ENCODE results near the gene JMJD7. TPM values are rescaled to one million over a fixed set of nuclear protein-coding genes. Genes with fewer than 3 reads are reported as not detected.

The JMJD7 gene
- total and polyA plus RNA-seq, 2 donors (not counting 1 experiment from before 2014, with no cell fraction given) = 33.4 to 43.9 TPM

DNA sequence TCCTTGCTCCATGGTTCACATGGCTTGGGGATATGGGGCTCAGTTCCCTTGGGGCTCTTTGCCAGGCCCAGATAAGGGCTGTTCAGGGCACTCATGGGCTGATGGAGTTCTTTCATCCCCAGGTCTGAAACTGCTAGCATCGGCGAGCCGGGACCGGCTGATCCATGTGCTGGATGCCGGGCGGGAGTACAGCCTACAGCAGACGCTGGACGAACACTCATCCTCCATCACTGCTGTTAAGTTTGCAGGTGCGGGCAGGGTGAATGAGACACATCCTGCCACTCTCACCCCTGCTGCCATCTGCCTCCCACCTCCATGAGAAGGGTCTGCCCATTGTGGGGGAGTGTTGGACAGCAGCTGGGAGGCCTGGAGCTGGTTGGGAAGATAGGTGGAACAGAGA lies 11.1 kb upstream of the JMJD7 start:
- Mint-ChIP-seq H3K4me1 (no peaks in the 10 kb centered on the region), H3K27ac (no peak overlapping the region), H3K4me3 (no peak overlapping the region), H3K9me3 (ENCODE audit: insufficient read depth) (no peaks in the 10 kb centered on the region), H3K27me3 (no peaks in the 10 kb centered on the region)
- intact Hi-C loops (cut with micrococcal nuclease) = no loop called here
- ATAC-seq (ENCODE audit: low read depth) = no peak
- 100% methylated on average over 6 of the region's 9 CpGs for WGBS (ENCODE audit: insufficient coverage)
- no peaks in the 10 kb centered on the region for H3K79me2 ChIP-seq (ENCODE audit: control insufficient read depth, insufficient read depth, low read length)
- H3K4me2 ChIP-seq (replicated peaks; ENCODE audit: low read depth, low read length, poor library complexity, severe bottlenecking) = no peak overlapping the region
- H3K4me3 ChIP-seq (ENCODE audit: control extremely low read depth in 1 of 5, extremely low read depth in 1 of 5, insufficient read depth in 1 of 5, low read depth in 2 of 5, low read length in 4 of 5) = no peak overlapping the region
- H3K27me3 ChIP-seq (replicated peaks in 1 of 4; ENCODE audit: control extremely low read depth in 1 of 4, control insufficient read depth in 3 of 4, insufficient read depth in 4 of 4, low read length in 3 of 4) = no peaks in the 10 kb centered on the region
- H3K9ac ChIP-seq (ENCODE audit: low read length) = no peak overlapping the region
- peaks cover 0 to 60% of the 10 kb centered on the region in 2 experiments for H3K36me3 ChIP-seq (replicated peaks in 1 of 2; ENCODE audit: control extremely low read depth in 1 of 2, control insufficient read depth in 1 of 2, extremely low read depth in 1 of 2, insufficient read depth in 2 of 2, low read length in 1 of 2)
- ChIA-PET CTCF (interaction anchor here (0.8 to 7.1 kb wide), 2 partner anchors 43 to 88 kb away, joined by 3 to 38 read pairs; partner anchors contain the start of gene MAPKBP1), POLR2A (no interaction called here)
- no peak overlapping the region for H2AFZ ChIP-seq (ENCODE audit: insufficient read depth, low read depth, low read length, poor library complexity, severe bottlenecking)
- no peaks in the 10 kb centered on the region for H3K9me3 ChIP-seq (ENCODE audit: control extremely low read depth in 1 of 3, control insufficient read depth in 2 of 3, insufficient read depth in 1 of 3, low read length in 2 of 3)
- no peak for TF ChIP-seq EZH2 (IDR thresholded peaks at IDR 0.05; ENCODE audit: borderline replicate concordance, insufficient read depth, low read depth, low read length, poor library complexity, severe bottlenecking)
- TF ChIP-seq, protein P1, sequence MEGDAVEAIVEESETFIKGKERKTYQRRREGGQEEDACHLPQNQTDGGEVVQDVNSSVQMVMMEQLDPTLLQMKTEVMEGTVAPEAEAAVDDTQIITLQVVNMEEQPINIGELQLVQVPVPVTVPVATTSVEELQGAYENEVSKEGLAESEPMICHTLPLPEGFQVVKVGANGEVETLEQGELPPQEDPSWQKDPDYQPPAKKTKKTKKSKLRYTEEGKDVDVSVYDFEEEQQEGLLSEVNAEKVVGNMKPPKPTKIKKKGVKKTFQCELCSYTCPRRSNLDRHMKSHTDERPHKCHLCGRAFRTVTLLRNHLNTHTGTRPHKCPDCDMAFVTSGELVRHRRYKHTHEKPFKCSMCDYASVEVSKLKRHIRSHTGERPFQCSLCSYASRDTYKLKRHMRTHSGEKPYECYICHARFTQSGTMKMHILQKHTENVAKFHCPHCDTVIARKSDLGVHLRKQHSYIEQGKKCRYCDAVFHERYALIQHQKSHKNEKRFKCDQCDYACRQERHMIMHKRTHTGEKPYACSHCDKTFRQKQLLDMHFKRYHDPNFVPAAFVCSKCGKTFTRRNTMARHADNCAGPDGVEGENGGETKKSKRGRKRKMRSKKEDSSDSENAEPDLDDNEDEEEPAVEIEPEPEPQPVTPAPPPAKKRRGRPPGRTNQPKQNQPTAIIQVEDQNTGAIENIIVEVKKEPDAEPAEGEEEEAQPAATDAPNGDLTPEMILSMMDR (IDR thresholded peaks at IDR 0.05) = no peak
- H3K4me1 ChIP-seq (ENCODE audit: control insufficient read depth in 2 of 2, insufficient read depth in 2 of 2, low read length in 2 of 2) = peaks cover 0 to under 1% of the 10 kb centered on the region in 2 donors
- no peak for DNase-seq
- H4K20me1 ChIP-seq (ENCODE audit: control insufficient read depth, insufficient read depth, low read length, poor library complexity, severe bottlenecking) = no peaks in the 10 kb centered on the region
- no peak overlapping the region for H3K27ac ChIP-seq (ENCODE audit: low read length in 2 of 2)

DNA sequence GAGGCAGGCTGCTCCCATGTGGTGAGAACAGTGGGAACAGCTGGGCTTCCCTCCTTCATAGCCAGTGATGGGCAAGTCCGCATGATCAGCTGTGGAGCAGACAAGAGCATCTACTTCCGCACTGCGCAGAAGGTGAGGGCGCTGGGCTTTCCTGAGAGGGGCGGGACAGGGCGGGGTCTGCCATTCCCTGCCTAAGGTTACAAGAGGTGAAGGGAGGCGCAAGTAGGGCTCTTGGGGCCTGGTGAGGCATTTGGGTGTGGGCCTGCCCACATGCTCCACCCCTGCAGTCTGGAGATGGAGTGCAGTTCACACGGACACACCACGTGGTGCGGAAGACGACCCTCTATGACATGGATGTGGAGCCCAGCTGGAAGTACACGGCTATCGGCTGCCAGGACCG lies 10.6 kb upstream of the JMJD7 start:
- Histone ChIP-seq H3K9me3 (ENCODE audit: control extremely low read depth in 1 of 3, control insufficient read depth in 2 of 3, insufficient read depth in 1 of 3, low read length in 2 of 3) (no peaks in the 10 kb centered on the region), H3K9ac (ENCODE audit: low read length) (no peak overlapping the region), H3K79me2 (ENCODE audit: control insufficient read depth, insufficient read depth, low read length) (no peaks in the 10 kb centered on the region), H3K4me3 (ENCODE audit: control extremely low read depth in 1 of 5, extremely low read depth in 1 of 5, insufficient read depth in 1 of 5, low read depth in 2 of 5, low read length in 4 of 5) (no peak overlapping the region), H4K20me1 (ENCODE audit: control insufficient read depth, insufficient read depth, low read length, poor library complexity, severe bottlenecking) (no peaks in the 10 kb centered on the region), H2AFZ (ENCODE audit: insufficient read depth, low read depth, low read length, poor library complexity, severe bottlenecking) (no peak overlapping the region), H3K4me1 (ENCODE audit: control insufficient read depth in 2 of 2, insufficient read depth in 2 of 2, low read length in 2 of 2) (no peaks in the 10 kb centered on the region), H3K27ac (ENCODE audit: low read length in 2 of 2) (no peak overlapping the region), H3K36me3 (replicated peaks in 1 of 2; ENCODE audit: control extremely low read depth in 1 of 2, control insufficient read depth in 1 of 2, extremely low read depth in 1 of 2, insufficient read depth in 2 of 2, low read length in 1 of 2) (peaks cover 0 to 57% of the 10 kb centered on the region in 2 experiments), H3K4me2 (replicated peaks; ENCODE audit: low read depth, low read length, poor library complexity, severe bottlenecking) (no peak overlapping the region), H3K27me3 (replicated peaks in 1 of 4; ENCODE audit: control extremely low read depth in 1 of 4, control insufficient read depth in 3 of 4, insufficient read depth in 4 of 4, low read length in 3 of 4) (no peaks in the 10 kb centered on the region)
- no peak for ATAC-seq (ENCODE audit: low read depth)
- DNase-seq = no peak
- 97% methylated on average over 14 of the region's 14 CpGs for WGBS (ENCODE audit: insufficient coverage)
- no peak overlapping the region for H3K27ac Mint-ChIP-seq
- H3K9me3 Mint-ChIP-seq (ENCODE audit: insufficient read depth) = no peaks in the 10 kb centered on the region
- no peaks in the 10 kb centered on the region for H3K4me1 Mint-ChIP-seq
- ChIA-PET CTCF (interaction anchor here (7.1 kb wide), 1 partner anchor 44 kb away, joined by 38 read pairs; the partner anchor contains the start of gene MAPKBP1), POLR2A (no interaction called here)
- no peaks in the 10 kb centered on the region for H3K27me3 Mint-ChIP-seq
- intact Hi-C loops (cut with micrococcal nuclease) = no loop called here
- no peak overlapping the region for H3K4me3 Mint-ChIP-seq
- no peak for TF ChIP-seq EZH2 (IDR thresholded peaks at IDR 0.05; ENCODE audit: borderline replicate concordance, insufficient read depth, low read depth, low read length, poor library complexity, severe bottlenecking)
- TF ChIP-seq, protein P1 (IDR thresholded peaks at IDR 0.05) = no peak

Data from B cell (primary cell).